HG02840 (cell line): ENCODE measurements around the gene BNC2.

ENCODE experiments used
- ATAC-seq: cut with Tn5 transposase; IDR thresholded peaks from one replicate; pipeline ENCODE4 v1.9.1; 2021; ENCODE audit warnings: mild to moderate bottlenecking, moderate library complexity, moderate number of reproducible peaks; ENCODE audit not compliant: unreplicated experiment, low FRiP score

BNC2 gene

GRCh38 chr9:16613051-16613450, 257.4 kb downstream of the BNC2 start:
- ATAC-seq = no peak

- no peak for ATAC-seq
These were observed 257.8 kb downstream of the BNC2 start for GRCh38 chr9:16612627-16613026.

GRCh38 chr9:16611983-16612382, 258.5 kb downstream of the BNC2 start:
- ATAC-seq = no peak

- ATAC-seq = no peak
These were observed 259.5 kb downstream of the BNC2 start for GRCh38 chr9:16611001-16611400.

GRCh38 chr9:16610538-16610937, 259.9 kb downstream of the BNC2 start:
- ATAC-seq = no peak

GRCh38 chr9:16608906-16609305, 261.6 kb downstream of the BNC2 start:
- ATAC-seq = no peak

GRCh38 chr9:16602494-16602893, 268.0 kb downstream of the BNC2 start:
- no peak for ATAC-seq

GRCh38 chr9:16601991-16602390, 268.5 kb downstream of the BNC2 start:
- no peak for ATAC-seq

GRCh38 chr9:16598316-16598715, 272.2 kb downstream of the BNC2 start:
- no peak for ATAC-seq

- ATAC-seq = no peak
These were observed 273.3 kb downstream of the BNC2 start for GRCh38 chr9:16597136-16597535.

GRCh38 chr9:16595227-16595626, 275.2 kb downstream of the BNC2 start:
- no peak for ATAC-seq

- ATAC-seq = no peak
These were observed 275.7 kb downstream of the BNC2 start for GRCh38 chr9:16594787-16595186.

GRCh38 chr9:16593746-16594145, 276.7 kb downstream of the BNC2 start:
- no peak for ATAC-seq

GRCh38 chr9:16591092-16591491, 279.4 kb downstream of the BNC2 start:
- ATAC-seq = no peak

GRCh38 chr9:16585591-16585990, 284.9 kb downstream of the BNC2 start:
- no peak for ATAC-seq

GRCh38 chr9:16579872-16580432, 290.5 kb downstream of the BNC2 start:
- ATAC-seq = no peak

GRCh38 chr9:16575986-16576245, 294.6 kb downstream of the BNC2 start:
- ATAC-seq = no peak

GRCh38 chr9:16575142-16575985, 295.1 kb downstream of the BNC2 start:
- no peak for ATAC-seq

GRCh38 chr9:16572005-16572734, 298.3 kb downstream of the BNC2 start:
- no peak for ATAC-seq

GRCh38 chr9:16571127-16571802, 299.2 kb downstream of the BNC2 start:
- no peak for ATAC-seq

- ATAC-seq = no peak
These were observed 307.0 kb downstream of the BNC2 start for GRCh38 chr9:16563446-16563845.
